Ovary (tissue), 3 donors: Measurements from ENCODE around the gene NPAS3.

Experiments
- POLR2A ChIP-seq: fragments of 450-650 bp; IDR thresholded peaks from one replicate; pipeline ENCODE4 v1.6.1; 2017; ENCODE audit warnings: antibody characterized with exemption, mild to moderate bottlenecking, moderate library complexity
- TF ChIP-seq, protein P1 (sequence below), 3 donors: fragments of 450-650 bp in 2 of 3; fragments of 200-600 bp in 1 of 3; IDR thresholded peaks; one replicate each; pipeline versions ENCODE4 v1.5.1 to v1.8.0; 2016 to 2022; ENCODE audit warnings: antibody characterized with exemption in 3 of 3, mild to moderate bottlenecking in 1 of 3
- donor health status: DM: no; HTN: no; CAD: no.

DNA sequence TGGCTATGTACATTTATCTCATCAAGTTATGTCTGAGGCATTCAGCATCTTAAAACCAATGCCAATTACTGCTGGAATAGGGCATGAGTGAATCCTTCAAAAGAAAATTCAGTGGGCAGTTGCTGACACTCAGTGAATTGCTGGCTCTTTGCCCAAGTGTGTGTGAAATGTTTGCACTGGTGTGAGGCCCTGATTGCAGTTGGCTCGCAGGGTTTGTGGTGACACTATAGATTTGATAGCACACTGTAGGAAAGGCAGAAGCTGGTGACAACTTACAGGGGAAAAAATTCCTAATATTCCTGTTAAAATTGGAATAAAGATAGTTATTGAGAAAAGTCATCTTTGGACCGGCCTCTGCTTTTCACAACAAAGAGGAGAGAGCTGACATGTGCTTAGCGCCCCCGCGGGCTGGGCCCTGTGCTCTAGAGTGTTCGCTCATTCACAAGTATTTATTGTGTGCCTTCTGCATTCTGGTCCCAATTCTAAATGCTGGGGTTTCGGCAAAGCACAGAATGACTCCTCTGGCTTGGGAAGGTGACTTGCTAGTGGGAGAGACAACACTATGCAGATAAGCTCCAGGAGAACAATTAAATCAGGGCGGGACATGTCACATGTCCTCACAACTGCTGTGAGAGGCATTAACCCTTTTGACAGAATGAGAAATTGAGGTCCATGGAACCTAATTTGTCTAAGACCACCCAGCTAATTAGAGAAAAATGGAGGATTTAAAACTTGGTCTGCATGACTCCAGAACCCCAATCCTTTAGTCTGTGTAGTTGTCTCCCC, 418.7 kb downstream of the NPAS3 start:
- TF ChIP-seq, protein P1, sequence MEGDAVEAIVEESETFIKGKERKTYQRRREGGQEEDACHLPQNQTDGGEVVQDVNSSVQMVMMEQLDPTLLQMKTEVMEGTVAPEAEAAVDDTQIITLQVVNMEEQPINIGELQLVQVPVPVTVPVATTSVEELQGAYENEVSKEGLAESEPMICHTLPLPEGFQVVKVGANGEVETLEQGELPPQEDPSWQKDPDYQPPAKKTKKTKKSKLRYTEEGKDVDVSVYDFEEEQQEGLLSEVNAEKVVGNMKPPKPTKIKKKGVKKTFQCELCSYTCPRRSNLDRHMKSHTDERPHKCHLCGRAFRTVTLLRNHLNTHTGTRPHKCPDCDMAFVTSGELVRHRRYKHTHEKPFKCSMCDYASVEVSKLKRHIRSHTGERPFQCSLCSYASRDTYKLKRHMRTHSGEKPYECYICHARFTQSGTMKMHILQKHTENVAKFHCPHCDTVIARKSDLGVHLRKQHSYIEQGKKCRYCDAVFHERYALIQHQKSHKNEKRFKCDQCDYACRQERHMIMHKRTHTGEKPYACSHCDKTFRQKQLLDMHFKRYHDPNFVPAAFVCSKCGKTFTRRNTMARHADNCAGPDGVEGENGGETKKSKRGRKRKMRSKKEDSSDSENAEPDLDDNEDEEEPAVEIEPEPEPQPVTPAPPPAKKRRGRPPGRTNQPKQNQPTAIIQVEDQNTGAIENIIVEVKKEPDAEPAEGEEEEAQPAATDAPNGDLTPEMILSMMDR (IDR thresholded peaks at IDR 0.05): no peak
- TF ChIP-seq POLR2A: no peak
